ENCODE measurements around the gene APPBP2. TPM values are rescaled to one million over a fixed set of nuclear protein-coding genes. Genes with fewer than 3 reads are reported as not detected.

Gene APPBP2, protein sequence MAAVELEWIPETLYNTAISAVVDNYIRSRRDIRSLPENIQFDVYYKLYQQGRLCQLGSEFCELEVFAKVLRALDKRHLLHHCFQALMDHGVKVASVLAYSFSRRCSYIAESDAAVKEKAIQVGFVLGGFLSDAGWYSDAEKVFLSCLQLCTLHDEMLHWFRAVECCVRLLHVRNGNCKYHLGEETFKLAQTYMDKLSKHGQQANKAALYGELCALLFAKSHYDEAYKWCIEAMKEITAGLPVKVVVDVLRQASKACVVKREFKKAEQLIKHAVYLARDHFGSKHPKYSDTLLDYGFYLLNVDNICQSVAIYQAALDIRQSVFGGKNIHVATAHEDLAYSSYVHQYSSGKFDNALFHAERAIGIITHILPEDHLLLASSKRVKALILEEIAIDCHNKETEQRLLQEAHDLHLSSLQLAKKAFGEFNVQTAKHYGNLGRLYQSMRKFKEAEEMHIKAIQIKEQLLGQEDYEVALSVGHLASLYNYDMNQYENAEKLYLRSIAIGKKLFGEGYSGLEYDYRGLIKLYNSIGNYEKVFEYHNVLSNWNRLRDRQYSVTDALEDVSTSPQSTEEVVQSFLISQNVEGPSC
- 27.1 and 36.1 TPM in 2 replicates for polyA plus RNA-seq

DNA sequence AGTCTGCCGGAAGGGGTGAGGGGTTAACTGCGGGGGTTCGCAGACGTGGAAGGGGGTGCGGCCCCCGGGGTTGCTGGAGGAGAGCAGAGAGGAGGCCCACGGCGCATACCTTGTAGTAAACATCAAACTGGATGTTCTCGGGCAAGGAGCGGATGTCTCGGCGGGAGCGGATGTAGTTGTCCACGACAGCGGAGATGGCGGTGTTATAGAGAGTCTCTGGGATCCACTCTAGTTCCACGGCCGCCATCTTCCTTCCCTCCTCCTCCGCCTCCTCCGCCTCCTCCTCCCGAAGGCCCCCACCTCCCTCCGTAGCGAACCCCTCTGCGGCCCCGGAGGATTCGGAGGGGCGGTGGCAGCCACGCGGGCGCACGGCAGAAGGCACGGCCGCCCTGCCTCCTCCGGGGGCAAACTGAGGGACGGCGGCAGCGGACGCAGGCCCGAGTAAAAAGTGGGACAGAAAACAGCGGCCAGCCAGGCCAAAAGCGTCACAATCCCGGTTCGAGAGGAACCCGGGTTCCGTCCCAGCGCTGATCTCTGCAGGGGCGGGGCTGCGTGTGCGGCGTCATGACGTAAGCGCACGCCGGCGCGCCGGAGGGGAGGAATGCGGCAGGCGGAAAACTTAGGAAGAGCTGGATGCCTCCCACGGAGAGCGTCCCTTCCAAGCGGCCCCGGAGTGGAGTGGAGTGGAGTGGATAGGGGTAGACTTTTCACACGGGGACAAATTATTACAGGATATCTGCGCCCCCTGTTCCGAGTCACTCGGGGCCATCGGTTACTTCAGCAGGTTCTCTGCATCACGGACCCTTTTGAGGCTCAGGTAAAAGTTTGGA lies at the start of gene APPBP2:
Gene APPBP2, minus strand, starts transcription at position 558 of the 830 bp plus-strand sequence. Its CDS starts 311 bp downstream, at position 247.

DNA sequence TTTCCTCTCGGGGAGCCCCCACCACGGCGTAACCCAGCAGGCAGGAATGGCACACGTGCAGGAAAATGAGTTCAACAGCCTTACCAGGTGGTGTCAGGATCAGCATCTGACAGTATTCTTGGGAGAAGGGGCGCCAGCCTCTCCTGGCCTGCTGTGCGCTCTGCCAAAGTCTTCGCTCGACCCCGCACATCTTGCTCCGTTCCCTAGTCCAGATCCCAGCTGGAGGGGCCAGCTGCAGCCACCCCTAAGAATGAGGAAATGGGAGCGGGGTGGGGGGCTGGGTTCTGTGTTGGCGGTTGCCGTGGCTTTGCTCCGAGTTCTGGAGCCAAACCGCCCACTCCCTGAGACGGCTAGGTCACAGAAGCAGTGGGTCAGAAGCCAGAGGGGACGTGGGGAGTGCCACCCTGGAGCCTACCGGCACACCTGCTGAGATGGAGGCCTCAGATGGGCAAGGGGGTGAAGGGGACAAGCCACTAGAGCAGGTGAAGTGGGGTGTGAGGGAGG lies 103.8 kb downstream of the APPBP2 start, which contains the start of gene CHCT1:
Gene CHCT1, plus strand, starts transcription at position 328 of the 504 bp plus-strand sequence. Its CDS starts 104 bp downstream, at position 432.

Other genes with a start within 250 kb of the APPBP2 start
- gene USP32, start 134.1 kb downstream of the APPBP2 start, polyA plus RNA-seq = 19.4 and 21.2 TPM in 2 replicates
- gene CHCT1, start 103.8 kb downstream of the APPBP2 start, polyA plus RNA-seq = not detected in 2 replicates
- 5.2 and 6.2 TPM in 2 replicates for gene PPM1D, start 74.0 kb upstream of the APPBP2 start, polyA plus RNA-seq
- gene BCAS3, start 151.6 kb upstream of the APPBP2 start, polyA plus RNA-seq = 32.7 and 39.0 TPM in 2 replicates